GM18907 (cell line): ENCODE data around the gene NKX2-2.
A peak's percentile ranks its signal among the peaks of the same experiment; 100 is the strongest.

ENCODE experiments used
- ATAC-seq: cut with Tn5 transposase; IDR thresholded peaks from one replicate; pipeline ENCODE4 v1.9.1; 2021; ENCODE audit warnings: mild to moderate bottlenecking, moderate library complexity; ENCODE audit not compliant: unreplicated experiment

NKX2-2 gene

DNA sequence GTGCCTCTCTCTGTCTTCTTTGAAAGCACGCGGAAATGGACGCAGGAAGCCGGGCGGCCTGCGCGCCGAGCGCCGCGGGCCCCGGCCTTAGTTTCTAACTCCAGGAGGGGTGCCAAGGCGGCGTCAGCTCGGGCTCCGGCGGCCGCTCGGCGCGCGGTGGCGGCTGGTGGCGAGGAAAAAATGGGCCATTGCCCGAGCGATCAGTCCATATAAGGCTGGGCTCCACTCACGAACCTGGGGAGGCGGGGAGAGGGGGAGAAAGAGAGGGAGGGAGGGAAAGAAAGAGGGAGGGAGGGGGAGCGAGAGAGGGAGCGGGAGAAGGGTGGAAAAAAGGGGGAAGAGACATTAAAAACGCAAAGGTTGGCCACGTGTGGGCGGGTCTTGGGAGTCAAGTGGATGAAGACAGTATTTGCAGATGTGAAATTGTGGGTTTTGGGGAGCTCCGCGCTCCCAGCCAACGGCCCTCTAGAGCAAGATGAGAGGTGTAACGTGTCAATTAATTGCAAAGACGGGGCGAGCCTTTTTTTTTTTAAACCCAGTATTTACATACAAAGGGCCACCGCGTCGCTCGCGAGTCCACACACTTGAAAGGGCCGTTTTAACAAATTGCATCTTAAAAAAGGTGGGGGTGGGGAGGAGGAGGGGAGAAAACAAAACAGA lies at the start of gene NKX2-2:
Gene NKX2-2 (minus strand): TSS at position 184 of the 660 bp plus-strand sequence. CDS start 395 bp downstream, outside the sequence.
- no peak for ATAC-seq

DNA sequence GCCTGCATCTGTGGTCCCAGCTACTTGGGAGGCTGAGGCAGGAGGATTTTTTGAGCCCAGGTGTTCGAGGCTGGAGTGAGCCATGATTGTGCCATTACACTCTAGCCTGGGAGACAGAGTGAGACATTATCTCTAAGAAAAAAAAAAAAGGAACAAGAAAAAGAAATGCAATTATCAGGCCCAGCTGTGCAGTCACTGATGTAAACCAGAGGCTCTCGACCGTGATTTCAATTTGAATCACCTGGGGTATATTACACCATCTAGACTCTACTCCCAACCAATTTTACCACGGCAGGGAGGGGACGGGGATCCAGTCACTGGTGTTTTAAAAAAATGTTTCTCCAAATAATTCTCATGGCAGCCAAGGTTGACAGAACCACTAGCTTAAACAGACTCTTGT lies 48.8 kb upstream of the NKX2-2 start:
- ATAC-seq: no peak

DNA sequence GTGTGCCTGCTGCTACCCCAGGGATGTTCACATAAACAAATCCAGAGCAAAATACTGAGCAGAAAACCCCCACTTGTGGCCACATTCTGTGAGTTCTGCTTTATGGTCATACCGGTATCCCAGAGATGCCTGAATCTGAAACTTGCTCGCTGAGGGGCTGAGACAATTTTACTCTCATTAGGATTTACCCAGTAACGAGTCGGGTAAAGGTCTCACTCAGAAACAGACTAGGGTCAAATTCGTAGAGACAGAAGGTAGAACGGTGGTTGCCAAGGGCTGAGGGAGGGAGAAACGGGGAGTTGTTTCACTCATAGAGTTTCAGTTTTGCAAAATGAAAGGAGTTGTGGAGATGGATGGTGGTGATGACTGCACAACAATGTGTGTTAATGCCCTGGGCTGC lies 45.4 kb upstream of the NKX2-2 start:
- ATAC-seq: peak; percentile 72

DNA sequence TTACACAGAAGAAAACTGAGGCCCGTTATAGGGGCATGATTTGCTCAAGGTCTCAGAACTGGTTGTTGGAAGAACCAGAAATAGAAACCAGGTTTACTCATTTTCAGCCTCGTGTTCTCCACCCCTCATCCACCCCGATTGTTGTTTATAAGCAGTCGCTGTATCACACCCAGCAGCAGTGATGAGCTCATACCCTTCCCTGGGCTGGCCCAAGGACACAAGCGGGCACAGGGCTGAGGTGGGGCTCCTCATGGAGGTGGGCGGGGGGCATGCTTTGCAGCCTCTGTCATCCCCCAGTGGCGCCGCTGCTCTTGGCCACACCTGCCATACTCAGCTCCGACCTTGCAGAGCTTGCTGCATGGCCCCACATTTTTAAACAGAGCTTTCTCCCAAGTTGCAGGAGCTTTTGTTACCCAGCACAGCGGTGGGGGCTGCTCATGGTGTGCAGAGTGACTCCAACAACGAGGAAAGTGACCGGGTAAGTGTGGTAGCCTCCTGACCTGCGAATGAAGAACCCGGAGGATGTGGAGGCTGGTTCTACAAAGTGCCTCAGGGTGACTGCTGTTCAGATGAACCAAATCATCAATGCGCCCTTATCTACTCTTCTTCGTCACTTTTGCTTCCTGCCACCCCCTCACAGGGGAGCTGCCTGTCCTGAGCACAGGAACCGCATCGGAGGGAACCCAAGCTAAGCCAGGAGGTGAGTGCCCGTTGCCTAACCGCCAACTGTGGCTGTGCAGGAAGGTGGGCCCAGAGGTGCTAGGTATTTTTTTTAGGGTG lies 43.6 kb upstream of the NKX2-2 start:
- no peak for ATAC-seq

DNA sequence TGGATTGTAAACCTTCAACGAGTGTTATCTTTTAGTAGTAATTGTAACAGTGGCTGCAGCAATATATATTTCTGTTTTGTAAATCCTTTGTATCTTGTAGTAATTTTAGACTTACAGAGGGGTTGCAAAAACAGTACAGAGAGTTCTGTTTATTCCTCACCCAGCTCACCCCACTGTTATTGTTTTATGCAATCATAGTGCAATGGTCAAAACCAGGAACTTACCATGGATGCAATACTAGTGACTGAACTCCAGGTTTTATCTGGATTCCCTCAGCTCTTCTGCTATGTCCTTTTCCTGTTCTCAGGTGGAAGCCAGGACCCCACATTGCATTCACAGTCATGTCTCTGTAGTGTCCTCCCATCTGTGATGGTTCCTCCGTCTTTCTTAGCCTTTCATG lies 42.5 kb upstream of the NKX2-2 start:
- ATAC-seq: no peak

DNA sequence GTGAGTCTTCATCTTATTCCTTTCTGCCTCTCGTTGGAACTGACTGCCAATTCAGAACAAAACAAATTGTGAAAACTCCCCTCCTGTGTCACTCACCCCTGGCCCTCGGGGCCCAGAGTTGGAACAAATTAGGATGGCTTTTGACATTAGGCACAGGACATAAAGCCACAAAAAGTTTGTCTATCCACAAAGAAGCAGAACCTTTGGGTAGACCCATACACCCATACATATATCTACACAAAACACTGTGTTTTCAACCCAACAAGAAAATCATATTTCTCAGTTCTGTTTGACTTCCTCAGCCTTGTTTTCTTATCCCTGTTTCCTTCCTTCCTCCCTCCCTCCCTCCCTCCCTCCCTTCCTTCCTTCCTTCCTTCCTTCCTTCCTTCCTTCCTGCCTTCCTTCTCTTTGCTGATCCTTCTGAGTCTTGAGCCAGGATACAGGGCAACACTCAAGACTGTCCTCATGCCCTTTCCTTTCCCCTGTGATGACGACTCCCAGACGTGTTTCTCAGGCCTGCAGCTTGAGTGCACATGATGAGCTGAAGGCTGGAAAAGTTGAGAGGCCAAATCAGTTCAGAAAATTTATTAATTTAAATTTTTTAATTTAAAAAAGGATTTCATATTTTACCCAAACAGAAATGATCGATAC lies 41.7 kb upstream of the NKX2-2 start:
- no peak for ATAC-seq

DNA sequence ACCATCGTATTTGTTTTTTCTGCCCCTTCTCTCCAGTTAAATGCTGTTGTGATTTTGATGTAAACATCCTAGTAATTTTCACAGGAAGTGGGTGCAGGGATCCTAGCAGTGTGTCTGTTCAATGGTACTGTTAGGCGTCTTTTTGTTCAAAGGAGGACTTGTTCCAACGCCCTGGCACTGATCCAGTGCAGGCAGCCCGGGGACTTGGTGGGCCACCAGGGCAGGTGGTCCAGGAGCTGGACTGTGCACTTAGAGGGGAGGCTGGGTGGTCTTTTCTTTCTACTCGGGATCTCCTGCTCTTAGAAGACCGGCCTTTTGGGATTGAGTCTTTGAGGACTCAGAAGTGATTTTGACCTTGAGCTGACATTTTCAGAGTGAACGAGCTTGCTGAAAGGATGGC lies 41.1 kb upstream of the NKX2-2 start:
- ATAC-seq: no peak

DNA sequence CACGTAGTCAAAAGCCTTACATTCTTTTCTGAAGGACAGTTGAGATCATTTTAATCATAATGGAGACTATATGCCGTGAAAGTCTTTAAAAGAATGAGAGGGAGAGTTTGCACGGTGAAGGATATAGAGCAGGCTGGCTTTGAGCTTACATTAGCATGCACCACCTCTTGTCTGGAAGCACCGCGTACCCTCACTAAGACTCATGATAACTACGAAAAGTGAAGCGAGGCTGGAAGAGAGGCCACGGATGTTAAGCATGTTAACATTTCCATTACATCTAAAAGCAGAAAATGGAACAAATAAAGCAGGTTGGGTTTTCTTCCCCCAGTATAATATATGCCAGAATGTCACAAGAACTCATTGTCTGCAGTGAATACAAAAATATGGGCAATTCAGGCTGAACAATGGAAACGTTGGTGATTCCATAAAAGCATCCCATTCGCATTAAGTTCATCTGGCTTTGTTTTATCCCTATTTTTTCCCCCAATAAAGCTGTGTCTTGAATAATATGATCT lies 40.6 kb upstream of the NKX2-2 start:
- ATAC-seq: no peak

DNA sequence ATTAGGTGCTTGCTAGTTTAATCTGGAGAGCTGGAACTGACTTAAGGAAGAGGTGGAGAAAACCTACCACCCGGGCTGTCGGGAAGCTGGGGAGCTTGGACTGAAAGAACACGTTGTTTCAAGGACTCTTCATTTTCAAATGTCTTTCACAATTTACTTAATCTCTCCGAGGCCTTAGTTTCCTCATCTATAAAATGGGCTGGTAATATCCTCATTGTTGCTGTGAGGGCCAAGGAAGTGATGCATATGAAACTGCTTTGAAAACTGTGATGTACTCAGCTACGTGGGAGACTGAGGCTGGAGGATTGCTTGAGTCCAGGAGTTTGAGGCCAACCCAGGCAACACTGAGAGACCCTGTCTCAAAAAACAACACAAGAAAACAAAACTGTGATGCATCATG lies 36.7 kb upstream of the NKX2-2 start:
- ATAC-seq: no peak

DNA sequence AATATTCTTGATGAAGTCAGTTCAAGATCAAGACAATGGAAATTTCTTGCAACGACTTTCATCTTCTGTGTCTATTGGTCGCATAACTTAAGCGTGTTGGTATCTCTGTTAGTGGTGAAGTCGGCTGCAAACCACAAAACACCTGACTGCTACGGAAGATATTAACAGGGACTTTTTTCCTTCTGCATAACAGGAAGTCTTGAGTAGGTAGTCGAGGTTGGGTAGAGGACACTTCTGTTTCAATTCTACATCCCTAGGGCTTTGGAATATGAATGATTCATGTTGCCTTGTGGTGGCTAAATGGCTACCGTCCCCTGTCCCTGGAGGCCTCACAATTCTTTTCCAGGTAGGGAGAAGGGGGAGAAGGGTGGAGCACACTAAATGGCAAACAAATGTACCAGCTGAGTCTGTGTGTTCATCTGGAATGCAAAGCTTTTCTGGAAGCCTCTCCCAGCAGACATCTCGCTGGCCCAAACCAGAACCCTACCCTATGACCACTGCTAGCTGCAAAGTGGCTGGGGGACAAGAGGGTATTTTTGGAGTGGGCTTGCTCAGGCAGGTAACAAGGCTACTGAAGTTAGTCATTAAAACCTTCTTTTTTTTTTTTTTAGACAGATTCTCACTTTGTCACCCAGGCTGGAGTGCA lies 34.6 kb upstream of the NKX2-2 start:
- peak; percentile 80 for ATAC-seq

DNA sequence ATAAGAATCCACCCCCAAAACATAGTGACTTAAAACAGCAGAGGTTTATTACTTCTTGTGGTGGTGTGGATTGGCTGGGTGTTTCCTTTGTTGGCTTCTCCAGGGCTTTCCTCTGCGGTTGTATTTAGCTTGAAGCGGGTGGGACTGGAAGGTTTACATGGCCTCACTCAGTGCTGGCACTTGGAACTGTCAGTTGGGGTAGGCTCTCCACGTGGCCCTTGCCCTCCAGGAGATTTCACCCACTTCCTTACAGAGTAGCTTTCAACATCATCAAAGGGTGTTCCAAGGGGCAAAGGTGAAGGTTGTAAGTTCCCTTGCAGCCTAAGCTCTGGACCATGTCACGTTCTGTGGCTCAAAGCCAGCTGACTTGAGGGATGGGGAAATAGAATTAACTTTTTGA lies 32.5 kb upstream of the NKX2-2 start:
- no peak for ATAC-seq

DNA sequence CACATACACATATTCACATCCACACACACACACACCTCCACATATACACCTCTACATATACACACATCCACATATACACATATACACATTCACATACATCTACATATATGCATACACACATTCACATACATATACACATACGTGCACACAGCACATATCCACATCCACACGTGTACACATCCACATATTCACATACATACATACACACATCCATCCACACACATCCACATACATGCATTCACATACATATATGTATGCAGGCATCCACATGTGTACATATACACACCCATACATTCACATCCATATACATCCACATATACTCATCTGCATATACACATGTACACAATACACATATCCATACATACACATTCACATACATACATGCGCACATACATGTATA lies 25.6 kb upstream of the NKX2-2 start:
- ATAC-seq: no peak

DNA sequence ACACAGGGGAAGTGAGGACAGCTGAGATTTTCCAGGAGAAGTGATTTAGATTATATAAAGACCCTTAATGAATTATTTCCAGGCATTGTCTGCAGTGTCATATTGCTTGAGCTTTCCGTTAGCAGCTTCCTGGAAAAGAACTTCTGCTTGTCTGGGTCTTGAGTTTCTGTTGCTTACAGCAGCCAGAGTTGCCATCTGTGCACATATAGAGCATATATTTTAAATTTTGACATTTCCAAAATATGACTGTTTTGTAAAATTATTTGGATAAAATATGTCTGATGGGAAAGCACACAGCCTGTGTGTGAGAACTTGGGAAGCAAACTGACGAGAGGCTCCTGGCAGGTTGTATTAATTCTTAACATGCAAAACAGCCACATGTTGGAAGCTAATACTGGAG lies 21.0 kb upstream of the NKX2-2 start:
- no peak for ATAC-seq

DNA sequence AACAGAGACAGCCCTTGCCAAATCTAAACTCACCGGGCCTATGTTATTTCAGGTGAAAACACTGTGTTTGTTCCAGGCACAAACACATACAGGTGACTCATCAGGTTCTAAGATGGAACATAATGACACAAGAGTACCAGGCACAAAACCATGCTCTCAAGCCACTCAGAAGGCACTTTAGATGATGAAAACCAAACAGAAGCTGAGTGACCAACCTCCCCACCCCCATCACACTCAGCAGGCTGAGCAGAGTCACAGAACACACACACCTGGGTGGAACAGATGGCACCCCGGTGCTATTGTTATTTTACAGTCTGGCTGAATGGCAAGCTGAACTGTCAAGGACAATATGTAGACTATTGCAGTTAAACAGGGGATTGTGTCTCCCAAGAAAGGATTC lies 20.6 kb upstream of the NKX2-2 start:
- no peak for ATAC-seq

DNA sequence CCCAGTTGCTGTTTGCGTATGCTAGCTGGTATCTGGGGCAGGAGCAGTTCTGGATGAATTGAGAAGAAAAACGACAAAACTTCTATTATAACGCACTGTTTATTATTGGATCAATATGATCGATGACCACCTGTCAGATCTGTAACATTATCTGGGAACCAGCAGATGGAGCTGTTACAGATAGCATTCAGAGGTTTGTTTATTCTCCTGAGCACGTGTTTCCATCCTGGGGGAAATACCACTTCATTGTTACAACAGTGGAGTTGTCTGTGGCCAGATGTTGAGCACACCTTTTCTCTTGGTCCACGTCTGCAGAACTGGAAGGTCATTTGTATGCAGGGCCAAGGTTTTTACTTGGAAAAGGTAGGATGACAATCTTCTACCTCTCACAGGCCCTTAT lies 16.0 kb upstream of the NKX2-2 start:
- ATAC-seq: no peak

DNA sequence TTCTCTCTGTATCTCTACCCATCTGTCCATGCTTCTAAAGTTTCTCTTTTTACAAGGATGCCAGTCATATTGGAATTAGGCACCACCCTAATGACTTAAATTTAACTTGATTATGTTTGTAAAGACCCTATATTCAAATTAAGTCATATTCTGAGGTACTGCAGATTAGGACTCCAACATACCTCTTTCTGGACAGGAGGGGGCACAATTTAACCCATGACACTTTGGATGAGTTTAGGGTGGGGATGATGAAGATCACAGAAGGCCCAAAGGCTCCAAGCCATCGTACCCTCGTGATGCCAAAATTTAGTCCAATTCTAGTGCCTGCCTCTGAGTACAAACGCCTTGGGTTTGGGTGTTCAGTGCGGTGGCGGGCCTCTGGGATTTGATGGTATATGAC lies 15.0 kb upstream of the NKX2-2 start:
- ATAC-seq: no peak

DNA sequence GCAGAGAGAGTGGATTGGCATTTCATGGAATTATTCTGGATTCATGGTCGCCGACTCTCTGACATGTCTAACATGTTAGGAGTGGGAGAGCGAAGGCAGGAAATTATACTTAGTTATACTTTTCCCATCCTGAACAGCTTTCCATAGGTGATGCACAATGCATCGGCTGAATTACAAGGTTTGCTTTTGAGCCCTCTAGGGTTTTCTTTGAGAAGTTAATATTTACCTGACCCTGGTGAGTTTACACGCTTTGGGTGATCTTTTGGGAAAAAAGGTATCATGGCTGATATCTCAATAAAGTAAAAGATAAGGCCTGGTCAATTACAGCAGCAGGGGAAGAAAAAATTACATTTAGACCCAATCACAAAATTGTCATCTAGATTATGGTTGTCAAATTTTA lies 14.0 kb upstream of the NKX2-2 start:
- ATAC-seq: no peak

DNA sequence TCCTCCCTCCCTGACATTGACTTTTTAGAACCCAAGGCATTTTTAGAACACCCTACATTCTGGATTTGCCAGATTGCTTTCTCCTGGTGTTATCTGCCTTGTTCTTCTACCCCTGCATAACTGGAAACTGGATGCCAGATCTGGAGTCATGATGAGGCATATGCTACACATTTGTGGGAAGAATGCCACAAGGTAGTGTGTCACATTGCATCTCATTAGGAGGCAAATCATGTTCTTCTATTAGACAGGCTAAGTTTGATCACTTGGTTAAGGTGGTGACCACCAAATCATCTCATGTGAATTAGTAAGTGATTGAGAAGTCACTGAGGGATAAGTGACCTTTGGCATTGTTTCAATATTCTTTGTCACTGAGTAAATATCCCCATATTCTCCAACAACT lies 12.9 kb upstream of the NKX2-2 start:
- ATAC-seq: no peak

DNA sequence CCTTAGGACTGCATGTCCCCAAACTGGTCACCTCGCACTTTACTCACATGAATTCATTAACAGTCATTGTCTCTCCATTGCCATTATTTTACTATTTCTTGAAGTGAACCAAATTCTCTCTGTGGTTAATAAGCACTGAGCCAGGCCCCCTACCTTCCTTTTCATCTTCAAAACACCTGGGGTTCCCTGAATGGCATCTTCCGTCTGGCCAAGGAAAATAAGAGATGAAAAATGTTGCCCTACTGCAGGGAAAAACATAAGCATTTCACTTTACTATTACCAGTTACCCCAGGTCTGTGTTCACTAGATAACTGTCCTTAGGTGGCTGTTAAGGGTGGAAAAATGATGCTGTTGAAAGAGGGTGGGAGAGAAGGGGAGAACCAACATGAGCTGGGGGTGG lies 10.0 kb upstream of the NKX2-2 start:
- ATAC-seq: no peak

DNA sequence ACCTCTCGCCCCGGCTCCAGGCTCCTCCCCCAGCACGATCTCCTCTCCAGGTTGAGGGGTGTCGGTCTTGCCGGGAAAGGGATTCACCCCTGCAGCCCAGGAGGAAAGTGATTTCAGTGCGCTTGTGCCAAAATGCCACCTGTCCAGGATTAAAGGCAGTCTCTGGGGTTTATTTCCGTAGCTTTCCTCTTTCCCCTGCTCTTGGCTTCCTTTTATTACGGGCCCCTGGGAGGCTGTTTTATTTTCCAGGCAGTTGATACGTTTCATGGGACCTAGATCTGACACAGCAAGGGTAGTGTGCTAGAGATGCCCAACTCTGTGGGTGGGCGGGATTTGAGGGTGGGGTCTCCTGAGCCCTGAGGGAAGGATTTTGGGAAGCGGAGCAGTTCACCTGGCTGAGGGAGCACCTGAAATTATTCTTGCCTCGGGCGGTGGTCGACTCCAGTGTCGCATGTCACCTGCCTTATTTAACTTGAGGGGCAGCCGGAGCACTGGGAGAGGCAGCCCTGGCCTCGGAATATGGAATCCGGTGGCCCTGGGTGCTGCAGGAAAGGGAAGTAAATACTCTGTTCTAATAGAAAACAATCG lies 9.5 kb upstream of the NKX2-2 start:
- ATAC-seq: no peak
